Mucosa of descending colon (tissue), 3 donors: ENCODE measurements around the gene MVB12B. TPM values are rescaled to one million over a fixed set of nuclear protein-coding genes. Genes with fewer than 3 reads are reported as not detected.
A peak's percentile ranks its signal among the peaks of the same experiment; 100 is the strongest.

Experiments used
- ATAC-seq: fragments of 200-7000 bp; cut with Tn5 transposase; one replicate; pipeline ENCODE4 v1.9.1; 2020; ENCODE audit warnings: mild to moderate bottlenecking, moderate library complexity
- DNase-seq, 3 donors: peaks; one replicate each; pipeline ENCODE4 v3.0.0-alpha.2; 2020
- H3K36me3 ChIP-seq: fragments of 200-600 bp; one replicate; pipeline ENCODE4 v1.8.0; 2021; ENCODE audit warnings: low read depth, mild to moderate bottlenecking
- H3K4me1 ChIP-seq: fragments of 200-600 bp; one replicate; pipeline ENCODE4 v1.8.0; 2021; ENCODE audit warnings: low read depth, mild to moderate bottlenecking
- H3K4me3 ChIP-seq: fragments of 200-600 bp; one replicate; pipeline ENCODE4 v1.8.0; 2021; ENCODE audit warnings: mild to moderate bottlenecking
- H3K9me3 ChIP-seq: fragments of 200-600 bp; one replicate; pipeline ENCODE4 v1.8.0; 2021; ENCODE audit warnings: mild to moderate bottlenecking
- CTCF ChIP-seq: fragments of 200-600 bp; IDR thresholded peaks from one replicate; pipeline ENCODE4 v1.8.0; 2022; ENCODE audit warnings: antibody characterized with exemption, mild to moderate bottlenecking
- intact Hi-C, 2 donors: fragments of 100-400 bp; cut with DNase I in 1 of 2; cut with micrococcal nuclease in 1 of 2; formaldehyde crosslinking; loops; one replicate each; pipeline versions ENCODE4 v1.11.0 to v1.11.1; 2022; cut with DNase I, micrococcal nuclease
- total RNA-seq, 3 donors: library from RNA; stranded (reverse); fragmentation: NEBNext Ultra II Directional in 2 of 3; extraction: Animal tissue kit (Norgen Biotek cat#: 25700) in 2 of 3; gene quantifications; one replicate each; pipeline versions ENCODE4 v1.2.1 to v1.2.4, GENCODE V29; 2021 to 2023
- donor health status: DM: no; HTN: no; CAD: no; lungs with moderate emphysema.
- donor health status: DM: no; HTN: no; CAD: no.
- donor health status: DM: no; HTN: yes; CAD: no.

Gene MVB12B
- total RNA-seq, 3 donors from 2014 or later, result 16.8 to 26.4 (median 21.6) TPM

- H3K4me3 ChIP-seq, result no peak overlapping the region
- H3K36me3 ChIP-seq, result no peaks in the 10 kb centered on the region
- DNase-seq (peak in 1 of 3 donors; percentile 40), ATAC-seq (no peak)
- no peaks in the 10 kb centered on the region for H3K9me3 ChIP-seq
- intact Hi-C loops, result loop anchor here in 1 of 2 donors (5.0 kb wide), 2 partner anchors 98 to 193 kb away; no protein-coding TSS in a partner anchor
- no peak for TF ChIP-seq CTCF
- H3K4me1 ChIP-seq, result peaks cover 11% of the 10 kb centered on the region
Measured at GRCh38 chr9:126299706-126300276, 26.8 kb upstream of the MVB12B start.

GRCh38 chr9:126301196-126301595 is 25.4 kb upstream of the MVB12B start:
- no peaks in the 10 kb centered on the region for H3K36me3 ChIP-seq

GRCh38 chr9:126301985-126302603 is 24.5 kb upstream of the MVB12B start:
- no peaks in the 10 kb centered on the region for H3K9me3 ChIP-seq
- H3K36me3 ChIP-seq, result no peaks in the 10 kb centered on the region
- H3K4me1 ChIP-seq, result peaks cover 11% of the 10 kb centered on the region
- peak; percentile 68 for ATAC-seq
- peak in 2 of 3 donors; percentile 47 to 84 for DNase-seq
- intact Hi-C loops, result loop anchor here in 1 of 2 donors (5.0 kb wide), 2 partner anchors 95 to 190 kb away; no protein-coding TSS in a partner anchor
- H3K4me3 ChIP-seq, result no peak overlapping the region
- TF ChIP-seq CTCF, result peak; percentile 40

More at GRCh38 chr9:126301196-126301595, 25.4 kb upstream of the MVB12B start:
- intact Hi-C loops, result loop anchor here in 1 of 2 donors (5.0 kb wide), 2 partner anchors 96 to 191 kb away; no protein-coding TSS in a partner anchor
- Histone ChIP-seq H3K9me3 (no peaks in the 10 kb centered on the region), H3K4me3 (no peak overlapping the region), H3K4me1 (peaks cover 11% of the 10 kb centered on the region)
- DNase-seq (no peak), ATAC-seq (no peak)
- no peak for TF ChIP-seq CTCF

- Histone ChIP-seq H3K9me3 (no peaks in the 10 kb centered on the region), H3K4me3 (no peak overlapping the region), H3K4me1 (peaks cover 11% of the 10 kb centered on the region), H3K36me3 (no peaks in the 10 kb centered on the region)
- ATAC-seq, result no peak
- no peak for DNase-seq
- intact Hi-C loops, result loop anchor here in 1 of 2 donors (5.0 kb wide), 2 partner anchors 95 to 190 kb away; no protein-coding TSS in a partner anchor
- TF ChIP-seq CTCF, result no peak
Measured at GRCh38 chr9:126302730-126303129, 23.9 kb upstream of the MVB12B start.

- TF ChIP-seq CTCF, result no peak
- Histone ChIP-seq H3K36me3 (no peaks in the 10 kb centered on the region), H3K4me3 (no peak overlapping the region), H3K9me3 (no peaks in the 10 kb centered on the region), H3K4me1 (peaks cover 3% of the 10 kb centered on the region)
- DNase-seq (no peak), ATAC-seq (peak; percentile 44)
- intact Hi-C loops, result loop anchor here in 1 of 2 donors (5.0 kb wide), 2 partner anchors 94 to 189 kb away; no protein-coding TSS in a partner anchor
Measured at GRCh38 chr9:126303488-126303887, 23.1 kb upstream of the MVB12B start.
